ENCODE measurements around the gene CTXN1. TPM values are rescaled to one million over a fixed set of nuclear protein-coding genes. Genes with fewer than 3 reads are reported as not detected.

The CTXN1 gene
- total RNA-seq, 1 experiment from 2014 or later = 7.0 TPM

GRCh38 chr19:7915250-7916102 lies 10.5 kb downstream of the CTXN1 start:
- DNase-seq (ENCODE audit: low read depth) = no peak

DNA sequence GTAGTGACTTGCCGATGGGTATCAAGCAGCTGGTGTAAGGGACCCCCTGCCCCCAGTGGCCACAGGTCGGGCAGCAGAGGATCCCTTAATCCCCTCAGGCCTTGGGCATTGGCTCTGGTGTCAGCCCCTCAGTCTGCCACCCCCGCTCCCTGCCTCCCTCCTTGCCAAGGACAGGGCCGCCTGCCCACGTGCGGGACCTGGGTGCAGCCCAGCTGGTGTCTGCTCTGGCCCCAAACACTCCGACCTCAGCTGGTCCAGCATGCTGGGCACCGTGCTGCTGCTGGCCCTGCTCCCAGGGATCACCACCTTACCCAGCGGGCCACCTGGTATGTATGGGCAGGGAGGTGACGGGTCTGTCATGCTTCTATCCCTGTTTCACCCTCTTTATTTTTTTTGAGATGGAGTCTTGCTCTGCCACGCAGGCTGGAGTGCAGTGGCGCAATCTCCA lies 11.3 kb downstream of the CTXN1 start, which contains the start of gene TGFBR3L:
Gene TGFBR3L (plus strand): TSS at position 233 of the 448 bp plus-strand sequence.
- no peak for DNase-seq (ENCODE audit: low read depth)

DNA sequence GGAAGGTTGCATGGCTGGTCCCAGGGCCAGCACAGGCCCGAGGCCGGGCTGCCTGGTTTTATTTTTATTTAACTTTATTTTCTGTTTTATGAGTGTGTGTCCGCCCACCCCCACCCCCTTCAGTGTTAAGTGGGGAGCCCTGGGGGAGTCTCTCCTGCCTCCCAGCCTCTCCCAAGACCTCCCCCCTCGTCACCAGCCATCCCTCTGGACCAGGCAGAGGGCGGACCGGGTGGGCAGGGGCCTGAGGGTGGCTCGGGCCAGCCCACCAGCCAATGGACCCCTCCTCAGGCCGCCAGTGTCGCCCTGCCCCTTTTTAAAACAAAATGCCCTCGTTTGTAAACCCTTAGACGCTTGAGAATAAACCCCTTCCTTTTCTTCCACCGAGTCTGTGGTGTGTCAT lies 11.8 kb downstream of the CTXN1 start:
- DNase-seq (ENCODE audit: low read depth) = no peak

- no peak for DNase-seq (ENCODE audit: low read depth)
These were observed 12.3 kb downstream of the CTXN1 start for GRCh38 chr19:7913652-7914051.

GRCh38 chr19:7912697-7913564 lies 13.0 kb downstream of the CTXN1 start:
- DNase-seq (ENCODE audit: low read depth) = no peak

DNA sequence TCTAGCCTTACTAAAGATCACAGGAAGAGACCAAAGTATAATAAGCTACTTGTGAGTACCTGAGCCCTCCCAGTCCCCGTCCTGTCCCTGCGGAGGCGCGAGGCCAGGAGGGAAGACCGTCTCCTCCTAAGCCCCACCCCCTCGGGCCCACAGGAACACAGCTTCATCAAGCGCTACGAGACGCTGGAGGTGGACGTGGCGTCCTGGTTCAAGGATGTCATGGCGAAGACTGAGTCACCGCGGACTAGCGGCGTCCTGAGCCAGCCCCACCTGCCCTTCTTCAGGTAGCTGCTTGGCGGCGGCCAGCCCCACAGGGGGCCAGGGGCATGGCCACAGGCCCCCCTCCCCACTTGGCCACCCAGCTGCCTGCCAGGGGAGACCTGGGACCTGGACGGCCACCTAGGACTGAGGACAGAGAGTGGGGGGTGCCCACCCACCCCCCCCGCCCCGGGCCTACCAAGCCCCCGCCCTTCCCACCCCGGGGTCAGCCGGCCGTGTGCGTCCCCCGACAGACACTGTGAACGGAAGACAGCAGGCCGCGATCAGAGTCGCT lies 13.7 kb downstream of the CTXN1 start:
- no peak for DNase-seq (ENCODE audit: low read depth)

- DNase-seq (ENCODE audit: low read depth) = no peak
These were observed 14.3 kb downstream of the CTXN1 start for GRCh38 chr19:7911508-7912143.

GRCh38 chr19:7910321-7911161 lies 15.4 kb downstream of the CTXN1 start:
- no peak for DNase-seq (ENCODE audit: low read depth)

DNA sequence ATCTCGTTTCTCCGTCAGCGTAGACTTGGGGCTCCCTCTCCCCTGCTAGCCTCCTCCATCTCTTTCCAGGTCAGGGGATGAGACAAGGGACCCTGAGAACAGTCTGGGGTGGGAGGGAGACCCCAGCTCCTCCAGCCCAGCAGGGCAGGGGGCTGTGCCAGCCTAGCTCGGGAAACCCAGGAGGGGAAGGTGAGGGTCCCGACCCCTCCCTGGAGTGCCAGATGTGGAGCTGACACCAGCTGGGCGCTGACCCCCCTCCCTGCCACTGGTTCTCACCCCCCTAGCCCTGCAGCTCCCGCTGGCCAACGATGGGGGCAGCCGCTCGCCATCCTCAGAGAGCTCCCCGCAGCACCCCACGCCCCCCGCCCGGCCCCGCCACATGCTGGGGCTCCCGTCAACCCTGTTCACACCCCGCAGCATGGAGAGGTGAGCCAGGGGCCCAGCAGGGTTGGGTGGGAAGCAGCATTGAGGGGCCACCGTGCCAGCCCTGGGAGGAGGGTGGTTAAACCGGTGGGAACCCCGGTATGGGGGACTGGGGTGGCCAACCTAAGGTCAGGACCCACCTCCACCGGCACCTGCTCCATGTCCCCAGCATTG lies 16.4 kb downstream of the CTXN1 start:
- DNase-seq (ENCODE audit: low read depth) = no peak

GRCh38 chr19:7908742-7909461 lies 17.0 kb downstream of the CTXN1 start:
- DNase-seq (ENCODE audit: low read depth) = no peak

- no peak for DNase-seq (ENCODE audit: low read depth)
These were observed 17.7 kb downstream of the CTXN1 start for GRCh38 chr19:7908078-7908699.

DNA sequence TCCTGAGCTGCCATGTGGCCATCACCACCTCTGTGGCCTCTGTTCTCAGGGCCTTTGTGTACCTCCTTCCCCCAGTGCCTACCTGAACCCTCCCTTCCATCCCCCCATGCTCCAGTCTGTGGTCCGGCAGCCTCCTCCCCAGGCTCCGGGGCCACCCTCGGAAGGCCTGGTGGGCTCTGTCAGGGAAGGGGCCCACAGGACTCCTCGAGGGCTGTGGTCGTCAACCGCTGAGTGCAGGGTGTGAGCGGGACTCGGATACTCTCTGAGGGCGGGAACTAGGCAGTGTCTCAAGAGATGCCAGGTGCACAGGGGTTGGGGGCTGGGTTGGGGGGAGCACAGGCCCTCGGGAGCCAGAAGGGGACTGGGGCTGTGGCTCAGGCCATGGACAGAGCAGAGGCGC lies 18.4 kb downstream of the CTXN1 start:
- DNase-seq (ENCODE audit: low read depth) = no peak

DNA sequence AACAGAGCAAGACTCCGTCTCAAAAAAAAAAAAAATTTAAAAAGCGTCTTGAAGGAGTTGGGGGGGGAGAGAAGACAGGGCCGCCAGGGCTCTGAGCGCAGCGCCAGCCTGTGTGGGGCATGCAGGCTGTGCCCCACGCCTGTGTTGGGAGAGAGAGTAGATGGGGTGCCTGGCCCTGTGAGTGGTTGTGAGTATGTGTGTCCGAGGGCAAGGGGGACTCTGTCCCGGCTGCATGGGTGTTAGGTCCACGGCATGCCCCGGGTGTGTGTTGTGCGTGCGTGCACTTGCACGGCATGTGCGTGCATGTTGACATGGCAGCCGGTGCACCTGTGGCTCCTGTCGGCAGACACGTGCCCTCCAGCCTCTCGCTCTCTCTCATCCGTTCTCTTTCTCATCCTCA lies 18.8 kb downstream of the CTXN1 start:
- no peak for DNase-seq (ENCODE audit: low read depth)

DNA sequence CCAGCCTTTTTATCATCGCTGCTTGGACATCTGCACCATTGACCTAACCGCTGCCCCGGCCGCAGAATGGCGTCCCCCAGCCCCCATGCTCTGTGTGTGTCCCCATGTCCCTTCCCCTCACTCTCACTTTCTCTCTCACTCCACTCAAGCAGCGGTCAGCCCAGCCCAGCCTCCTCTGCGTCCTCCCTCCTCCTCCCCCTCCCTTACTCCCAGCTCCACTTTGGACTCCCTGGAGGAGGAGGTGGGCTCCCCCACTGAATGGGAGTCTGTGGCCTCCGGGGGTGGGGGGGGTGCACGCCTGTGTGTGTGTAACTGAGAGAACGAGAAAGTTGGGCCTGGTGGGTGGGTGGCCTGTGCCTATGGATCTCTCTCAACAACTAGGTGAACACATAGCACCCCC lies 20.1 kb downstream of the CTXN1 start:
- no peak for DNase-seq (ENCODE audit: low read depth)

GRCh38 chr19:7905268-7905667 lies 20.7 kb downstream of the CTXN1 start:
- no peak for DNase-seq (ENCODE audit: low read depth)

DNA sequence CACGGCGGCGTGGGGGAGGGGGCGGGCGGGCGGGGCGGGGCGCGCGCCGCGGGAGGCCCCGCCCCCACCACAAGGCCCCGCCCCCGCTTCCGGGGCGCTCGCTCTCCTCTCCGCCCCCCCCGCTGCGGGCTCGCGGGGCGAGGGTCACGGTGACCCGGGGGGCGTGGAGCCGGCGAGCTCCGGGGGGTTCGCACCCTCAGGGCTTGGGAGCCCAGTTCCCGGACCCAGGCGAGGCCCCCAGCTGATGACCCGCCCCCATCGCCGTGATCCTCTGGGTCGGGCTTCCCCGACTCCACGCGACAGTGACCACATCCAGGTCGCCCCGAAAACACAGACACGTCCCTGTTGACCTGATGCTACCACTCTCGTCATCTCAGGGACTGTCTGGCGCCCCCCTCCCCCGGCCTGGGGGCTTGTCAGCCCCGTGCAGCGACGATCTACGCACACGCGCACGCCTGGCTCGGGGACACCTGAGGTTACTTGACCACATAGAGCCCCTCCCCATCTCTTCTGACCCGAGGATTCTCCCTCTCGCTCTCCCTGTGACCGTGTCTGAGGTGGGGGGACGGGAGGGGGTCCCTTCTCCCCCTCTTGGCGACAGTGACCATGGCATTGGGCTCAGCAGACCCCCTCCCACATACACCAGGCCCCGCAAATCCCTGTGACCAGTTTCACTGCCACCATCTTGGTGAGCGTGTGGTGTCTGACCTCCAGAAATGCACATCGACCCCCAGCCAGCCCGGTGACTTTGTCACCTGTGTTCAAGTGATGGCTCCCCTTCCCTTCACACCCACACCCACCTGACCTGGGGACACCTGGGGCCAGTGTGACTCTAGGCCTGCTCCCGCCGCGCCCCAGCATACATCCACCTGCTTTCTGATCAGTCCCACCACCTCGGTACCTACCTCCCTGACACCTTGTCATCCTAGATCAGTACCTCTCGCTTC lies 21.6 kb downstream of the CTXN1 start:
- DNase-seq (ENCODE audit: low read depth) = no peak

- DNase-seq (ENCODE audit: low read depth) = peak; percentile 99
These were observed 22.5 kb downstream of the CTXN1 start, which contains the start of gene MAP2K7 for GRCh38 chr19:7903244-7904073. MAP2K7 (plus strand) TSS chr19:7903877; CDS start chr19:7903945, 68 bp downstream.
